Gastrocnemius medialis (tissue), 4 donors: Measurements from ENCODE around the gene IRX6.

Experiments used
- CTCF ChIP-seq, 5 experiments: fragments of 450-650 bp in 3 of 5; fragments of 200-600 bp in 2 of 5; sonication (generic) in 2 of 5; IDR thresholded peaks in 4 of 5; conservative IDR thresholded peaks in 1 of 5; 1 replicate in 4 of 5; 2 replicates in 1 of 5; pipeline ENCODE4 v1.5.1; 2016 to 2019; ENCODE audit warnings: antibody characterized with exemption in 5 of 5, mild to moderate bottlenecking in 3 of 5, moderate library complexity in 3 of 5
- POLR2A ChIP-seq, 2 donors: fragments of 450-650 bp; IDR thresholded peaks; one replicate each; pipeline ENCODE4 v1.6.1; 2017; ENCODE audit warnings: antibody characterized with exemption in 2 of 2, mild to moderate bottlenecking in 2 of 2, moderate library complexity in 2 of 2

DNA sequence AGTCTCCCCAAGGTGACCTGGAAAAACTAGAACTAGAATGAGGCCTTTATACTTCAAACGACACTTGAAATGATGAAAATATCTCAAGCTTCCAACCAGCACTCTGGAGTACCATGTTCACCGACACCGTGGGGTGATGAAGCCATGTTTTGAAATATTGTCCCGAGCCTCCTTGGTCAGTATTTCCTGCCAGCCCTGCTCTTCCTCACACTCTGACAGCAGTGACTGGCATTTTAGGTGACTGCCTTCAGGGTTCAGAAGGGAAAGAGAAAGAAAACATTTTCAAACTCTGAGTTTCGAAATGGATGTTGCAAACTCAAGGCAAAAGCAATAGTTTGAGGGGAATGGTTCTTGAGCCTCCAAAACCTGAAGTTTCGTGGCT, 39.3 kb upstream of the IRX6 start:
- TF ChIP-seq CTCF (IDR thresholded peaks at IDR 0.05 in 4 of 5, conservative IDR thresholded peaks at IDR 0.05 in 1 of 5) (no peak), POLR2A (IDR thresholded peaks at IDR 0.05) (no peak)
